HG03354 (cell line): ENCODE data around the gene MYEOV.

Source experiments
- ATAC-seq: cut with Tn5 transposase; IDR thresholded peaks from one replicate; pipeline ENCODE4 v1.9.1; 2021; ENCODE audit warnings: mild to moderate bottlenecking; ENCODE audit not compliant: unreplicated experiment, poor library complexity, severe bottlenecking

Gene MYEOV

DNA sequence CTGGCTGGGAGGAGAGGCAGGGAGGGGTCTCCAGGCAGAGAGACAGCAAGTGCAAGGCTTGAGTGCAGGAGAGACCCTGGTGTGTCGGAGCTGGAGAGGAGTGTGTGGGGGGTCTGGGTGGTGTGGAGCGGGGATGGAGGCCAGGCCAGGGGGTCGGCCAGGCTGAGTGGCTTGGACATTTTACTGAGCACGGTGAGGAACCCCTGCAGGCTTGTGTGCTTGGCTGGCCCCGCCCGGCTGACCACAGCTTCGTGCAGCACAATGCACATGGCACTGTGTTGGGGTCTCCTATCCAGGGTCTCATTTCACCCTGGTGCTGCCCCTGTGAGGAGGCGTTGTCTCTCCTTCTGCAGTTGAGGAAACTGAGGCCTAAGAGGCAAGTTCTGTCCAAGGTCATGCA lies 5.6 kb downstream of the MYEOV start:
- ATAC-seq, result no peak

DNA sequence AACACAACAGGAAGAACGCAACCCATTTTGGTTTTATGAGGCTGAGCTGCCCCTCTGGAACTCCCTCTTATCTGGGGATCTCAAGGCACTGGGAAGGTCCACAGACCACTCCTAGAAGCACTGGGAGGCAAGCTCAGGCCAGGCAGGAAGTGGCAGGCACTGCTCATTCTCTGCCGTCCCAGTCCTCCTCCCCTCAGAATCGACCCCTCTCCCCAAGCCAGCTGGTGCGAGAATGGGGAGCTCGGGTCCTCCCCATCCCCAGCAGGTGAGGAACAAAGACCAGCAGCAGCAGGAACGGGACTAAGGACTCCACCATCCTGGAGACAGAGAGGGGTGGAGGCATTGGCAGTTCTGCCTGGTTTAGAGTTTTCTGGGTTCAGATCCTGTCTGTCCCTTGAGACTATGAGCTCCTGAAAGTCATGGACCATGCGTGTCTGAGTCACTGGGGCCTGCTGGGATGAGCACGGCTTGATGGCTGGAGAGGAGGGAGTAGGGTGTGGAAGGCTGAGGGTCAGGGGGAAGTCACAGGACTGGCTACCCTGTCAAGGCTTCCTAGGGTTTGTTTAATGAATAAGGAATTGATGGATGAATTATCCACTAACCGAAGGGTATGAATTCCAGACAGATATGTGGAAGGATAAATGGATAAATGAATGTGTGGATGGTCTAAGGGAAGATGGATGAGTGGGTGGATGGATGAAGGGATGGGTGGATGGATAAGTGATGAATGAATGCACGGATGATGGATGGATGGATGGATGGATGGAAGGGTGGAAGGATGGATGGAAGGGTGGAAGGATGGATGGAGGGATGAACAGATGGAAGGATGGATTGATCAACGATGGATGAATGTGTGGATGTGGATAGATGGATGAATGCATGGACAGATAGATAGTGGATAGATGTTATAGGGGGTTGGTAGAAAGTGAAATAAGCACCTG lies 6.4 kb downstream of the MYEOV start:
- ATAC-seq, result no peak

DNA sequence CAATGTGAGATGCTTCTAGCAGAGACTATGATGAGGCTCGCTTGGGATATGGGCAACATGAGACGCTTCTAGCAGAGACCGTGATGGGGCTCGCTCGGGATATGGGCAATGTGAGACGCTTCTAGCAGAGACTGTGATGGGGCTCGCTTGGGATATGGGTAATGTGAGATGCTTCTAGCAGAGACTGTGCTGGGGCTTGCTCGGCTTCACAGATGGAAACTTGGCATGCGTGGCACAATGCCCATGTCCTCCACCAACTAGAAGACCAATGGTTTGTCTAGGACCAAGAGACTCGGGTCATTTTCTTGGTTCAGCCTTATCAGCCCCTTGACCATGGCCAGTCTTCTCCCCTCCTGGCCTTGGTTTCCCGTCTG lies 7.1 kb downstream of the MYEOV start:
- no peak for ATAC-seq

DNA sequence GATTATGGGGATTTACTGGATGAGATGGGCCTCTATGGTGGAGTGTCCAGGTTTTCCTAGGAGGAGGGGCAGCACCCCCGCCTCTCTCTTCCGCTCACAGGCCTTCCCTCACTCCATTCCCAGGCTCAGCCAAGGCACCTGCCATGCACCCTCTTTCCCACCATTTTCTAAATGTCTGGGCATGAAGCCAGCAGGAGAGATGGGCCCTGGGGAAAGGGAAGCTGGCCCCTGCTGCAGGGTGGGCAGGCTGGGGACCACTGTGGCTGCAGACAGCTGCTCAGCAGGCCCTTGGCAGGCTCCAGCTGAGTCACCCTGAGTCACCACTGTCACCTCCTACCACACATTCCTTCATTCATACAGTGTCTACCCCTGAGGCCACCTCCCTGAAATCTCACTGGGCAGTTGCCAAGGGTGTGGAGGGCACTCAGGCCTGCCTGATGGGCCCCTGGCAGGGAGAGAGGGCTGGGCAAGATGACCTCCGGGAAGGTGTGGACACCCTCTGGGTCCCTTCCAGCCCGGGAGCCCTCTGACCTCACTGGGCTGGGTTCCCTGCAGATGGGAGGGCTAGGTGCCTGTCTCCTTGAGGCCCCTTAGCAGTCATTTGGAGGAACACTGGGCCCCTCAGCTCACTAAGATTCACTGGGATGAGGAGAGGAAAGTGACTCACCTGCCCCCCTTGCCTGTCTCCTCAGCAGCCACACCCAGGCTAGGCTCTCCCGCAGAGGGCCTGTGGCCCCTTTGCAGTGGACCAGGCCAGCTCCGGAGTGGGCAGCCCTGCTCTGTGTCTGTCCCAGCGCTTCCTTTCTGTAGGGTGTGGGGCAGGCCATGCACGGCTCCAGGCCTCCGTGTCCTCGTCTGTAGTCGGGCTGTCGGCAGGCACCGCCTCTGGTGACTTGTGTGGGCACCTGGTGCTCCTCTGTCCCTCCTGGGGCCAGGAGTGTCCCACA lies 7.8 kb downstream of the MYEOV start:
- no peak for ATAC-seq

DNA sequence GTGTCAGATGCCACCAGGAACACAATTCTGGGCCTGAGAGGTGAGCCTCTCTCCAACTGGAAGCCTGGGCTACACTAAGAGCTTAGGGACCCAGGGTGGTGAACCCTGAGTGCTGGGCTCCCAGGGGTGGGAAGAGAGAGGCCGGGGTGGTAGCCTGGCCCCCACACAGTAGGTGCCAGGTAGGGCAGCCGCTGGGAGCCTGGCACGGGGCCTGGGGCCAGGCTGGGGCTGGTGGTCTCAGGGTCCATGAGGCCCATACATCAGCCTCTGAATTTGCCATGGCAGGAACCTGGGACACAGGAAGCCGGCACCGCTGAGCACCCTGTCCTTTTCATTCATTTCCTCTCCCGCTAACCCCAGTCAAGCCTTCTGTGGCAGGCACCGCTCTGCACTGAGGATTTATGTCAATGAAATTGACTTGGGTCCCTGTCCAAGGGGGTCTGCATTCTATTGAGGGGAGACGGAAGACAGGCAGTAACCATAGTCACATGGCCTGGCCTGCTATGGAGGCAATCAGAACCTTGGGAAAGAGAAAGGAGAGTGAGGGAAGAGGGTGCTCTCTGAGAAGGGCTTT lies 8.6 kb downstream of the MYEOV start:
- ATAC-seq, result no peak

DNA sequence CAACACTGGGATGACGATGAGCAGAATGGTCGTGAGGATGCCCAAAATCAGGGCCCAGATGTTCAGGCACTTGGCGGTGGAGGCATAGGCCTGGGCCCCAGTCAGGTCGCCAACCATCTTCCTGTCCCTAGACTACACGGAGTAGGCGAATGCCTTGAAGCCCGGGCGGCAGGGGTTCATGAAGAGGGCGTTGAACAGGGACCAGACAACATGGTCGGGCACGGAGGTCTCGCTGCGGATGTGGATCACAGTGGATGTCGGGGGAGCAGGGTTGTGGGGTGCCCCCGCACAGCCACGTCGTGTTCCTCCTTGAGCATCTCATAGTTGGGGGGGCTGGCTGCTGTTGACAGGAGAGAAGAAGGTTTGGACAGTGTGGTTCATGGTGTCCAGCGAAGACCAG lies 9.5 kb downstream of the MYEOV start:
- ATAC-seq, result no peak

DNA sequence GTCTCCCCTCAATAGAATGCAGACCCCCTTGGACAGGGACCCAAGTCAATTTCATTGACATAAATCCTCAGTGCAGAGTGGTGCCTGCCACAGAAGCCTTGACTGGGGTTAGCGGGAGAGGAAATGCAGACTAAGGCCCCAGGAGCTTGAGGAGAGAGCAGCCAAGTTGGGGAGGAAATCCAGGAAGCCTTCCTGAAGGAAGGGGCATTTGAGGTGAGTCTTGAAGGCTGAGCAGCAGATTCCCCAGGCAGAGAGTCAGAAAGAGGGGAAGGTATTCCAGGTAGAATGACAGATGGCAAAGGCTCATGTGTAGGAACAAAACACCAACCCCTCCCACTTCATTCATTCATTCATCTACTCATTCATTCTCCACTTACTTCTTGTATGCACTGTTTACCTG lies 10.3 kb downstream of the MYEOV start:
- no peak for ATAC-seq

DNA sequence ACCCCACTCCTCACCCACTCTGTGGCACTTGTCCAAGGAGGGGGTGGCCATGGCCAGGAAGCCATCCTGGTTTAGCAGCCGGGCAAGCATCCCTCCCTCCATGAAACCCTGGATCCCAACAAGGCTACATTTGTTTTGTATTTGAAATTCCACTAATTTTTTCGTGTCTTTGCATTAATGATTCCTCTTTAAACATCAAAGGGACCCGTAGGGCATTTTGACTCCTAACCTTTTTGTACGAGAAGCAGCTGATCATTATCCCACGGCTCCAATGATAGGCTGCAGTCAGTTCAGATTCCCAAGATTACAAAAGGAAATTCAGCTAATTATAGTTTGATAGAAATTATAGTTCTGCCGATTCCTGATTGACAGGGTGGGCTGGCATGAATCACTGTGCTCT lies 10.7 kb downstream of the MYEOV start:
- no peak for ATAC-seq

DNA sequence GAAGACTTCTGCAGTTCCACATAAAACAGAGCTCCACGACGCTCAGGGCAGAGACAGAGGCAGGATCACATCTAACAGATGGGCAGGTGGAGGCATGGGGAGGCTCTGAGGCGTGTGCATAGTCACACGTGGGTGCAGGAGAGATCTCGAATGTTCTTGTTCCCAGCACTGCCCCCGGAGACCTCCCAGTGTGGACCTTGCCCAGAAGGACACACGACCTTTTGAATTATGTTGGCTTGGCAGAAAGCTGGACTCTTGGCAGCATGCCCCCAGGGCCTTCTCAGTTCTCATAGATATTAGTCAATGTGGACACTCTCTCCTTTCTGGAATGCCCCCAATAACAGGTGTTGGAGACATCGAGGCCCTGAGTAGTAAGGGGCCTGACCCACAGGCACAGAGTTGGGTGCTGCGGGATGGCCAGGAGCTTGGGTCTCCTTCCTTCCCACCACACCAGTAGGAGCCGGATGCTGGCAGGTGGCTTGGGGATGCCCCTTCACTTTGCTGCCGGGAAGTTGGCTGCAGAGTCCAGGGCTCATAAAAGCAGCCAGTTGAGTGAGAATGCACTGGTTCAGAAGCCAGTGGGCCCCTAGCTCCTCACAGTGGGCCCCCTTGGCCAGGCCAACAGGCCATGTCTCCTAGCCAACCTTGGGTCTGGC lies 12.1 kb downstream of the MYEOV start:
- no peak for ATAC-seq

DNA sequence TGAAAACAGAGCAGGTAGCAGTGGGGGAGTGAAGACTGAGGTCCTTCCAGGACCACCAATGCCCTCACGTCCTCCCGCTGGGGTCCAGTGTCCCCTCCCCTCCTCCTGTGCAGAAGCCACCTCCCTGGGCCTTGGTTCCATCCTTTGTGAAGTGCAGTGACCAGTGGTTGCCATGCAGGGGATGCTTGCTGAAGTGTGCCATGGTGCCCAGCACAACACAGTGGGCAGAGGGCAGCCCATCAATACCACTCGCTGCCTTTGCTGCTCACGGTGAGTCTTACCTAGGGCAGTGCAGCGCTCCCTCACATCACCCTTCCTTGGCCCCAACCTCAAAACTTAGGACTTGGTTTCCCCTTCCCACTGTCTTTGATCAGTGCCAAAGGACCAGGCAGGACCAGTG lies 12.9 kb downstream of the MYEOV start:
- ATAC-seq, result no peak

DNA sequence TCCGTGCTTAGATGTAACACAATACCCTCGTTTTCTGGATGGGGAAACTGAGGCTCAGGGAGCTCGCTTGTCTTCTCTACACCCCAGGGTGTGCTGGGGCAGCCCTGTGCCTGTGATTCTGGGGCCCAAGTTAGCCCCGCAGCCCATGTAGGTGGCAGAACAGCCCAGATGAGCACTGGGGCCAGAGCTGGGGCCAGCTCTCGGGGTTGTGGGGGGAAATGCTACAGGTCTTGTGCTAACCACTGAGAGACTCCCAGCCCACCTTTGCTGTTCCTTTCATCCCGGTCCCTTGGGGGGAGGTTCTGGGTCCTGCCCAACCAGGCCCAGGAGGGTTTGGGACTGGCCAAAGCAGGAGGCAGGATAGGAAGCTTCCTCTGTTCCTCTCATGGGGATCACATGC lies 13.5 kb downstream of the MYEOV start:
- no peak for ATAC-seq

DNA sequence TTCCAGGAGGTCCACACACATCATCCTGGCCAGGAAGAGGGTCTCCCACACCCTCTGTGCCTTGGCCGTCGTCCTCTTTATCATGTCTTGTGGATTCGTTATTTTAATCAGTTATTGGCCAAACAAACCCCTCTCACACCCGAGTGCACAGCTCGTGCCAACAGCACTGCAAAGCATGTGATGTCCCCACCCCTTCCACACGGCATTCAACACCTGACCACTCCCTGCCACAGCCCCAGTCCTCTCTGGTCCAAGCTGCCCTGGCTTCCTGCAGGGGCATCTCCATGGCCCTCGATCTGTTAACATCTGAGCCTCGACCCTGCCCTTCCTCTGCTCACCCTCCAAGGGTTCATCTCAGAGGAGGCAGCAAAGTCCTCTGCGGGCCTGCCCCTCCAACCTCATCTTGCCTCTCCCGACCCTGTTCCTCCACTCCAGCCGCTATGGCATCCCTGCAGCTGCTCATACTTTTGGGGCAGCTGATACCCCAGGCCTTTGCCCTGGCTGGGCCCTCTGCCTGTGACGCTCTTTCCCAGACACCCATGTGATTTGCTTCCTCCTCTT lies 14.0 kb downstream of the MYEOV start:
- no peak for ATAC-seq

DNA sequence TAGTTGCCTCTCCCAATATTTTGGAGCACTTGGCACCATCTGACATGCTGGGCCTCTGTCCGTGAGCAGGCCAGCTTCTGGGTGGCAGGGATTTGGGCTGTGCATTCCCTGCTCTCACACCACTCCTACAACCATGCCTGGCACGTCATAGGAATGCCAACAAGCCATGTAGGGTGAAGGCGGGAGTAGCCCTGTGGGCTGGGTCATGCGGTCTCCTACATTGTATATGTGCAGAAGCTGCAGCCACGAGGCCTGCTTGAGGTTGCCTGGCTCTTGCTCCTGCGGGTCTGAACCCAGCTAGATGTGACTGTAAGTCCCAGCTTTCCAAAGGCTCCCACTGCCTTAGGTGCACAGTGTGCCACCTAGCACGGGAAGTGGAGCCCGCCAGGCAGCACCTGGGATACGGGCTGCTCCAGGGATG lies 14.5 kb downstream of the MYEOV start:
- ATAC-seq, result no peak

DNA sequence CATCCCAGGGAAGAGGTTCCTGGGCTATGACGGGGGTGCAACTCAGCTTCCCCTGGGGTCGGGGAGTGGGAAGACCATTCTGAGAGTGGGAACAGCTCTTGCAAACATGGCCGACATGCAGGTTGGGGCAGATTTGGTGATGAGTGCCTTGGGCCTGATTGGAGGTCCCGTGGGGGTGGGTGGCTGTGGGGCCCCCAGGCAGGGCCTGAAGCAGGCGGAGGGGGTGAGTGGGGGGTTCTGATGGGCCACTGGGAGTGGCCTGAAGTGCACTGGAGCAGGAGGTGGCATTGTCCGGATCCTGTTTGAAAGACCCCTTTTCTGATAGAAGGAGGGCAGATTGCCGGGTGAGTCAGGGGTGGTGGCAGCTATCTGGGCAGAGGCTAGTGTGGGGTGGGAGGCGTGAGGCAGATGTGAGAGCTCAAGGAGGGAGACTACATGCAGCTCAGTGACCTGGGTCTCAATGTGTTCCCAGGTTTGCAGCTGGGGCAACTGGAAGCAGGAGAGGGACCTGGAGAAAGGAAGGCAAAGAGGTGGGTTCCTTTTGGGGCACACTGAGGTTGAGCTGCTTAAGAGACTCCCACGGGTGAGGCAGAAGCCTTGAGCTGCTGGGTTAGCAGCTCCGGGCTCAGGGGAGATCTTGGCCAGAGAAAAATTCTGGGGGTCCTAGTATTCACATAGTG lies 15.1 kb downstream of the MYEOV start:
- no peak for ATAC-seq

DNA sequence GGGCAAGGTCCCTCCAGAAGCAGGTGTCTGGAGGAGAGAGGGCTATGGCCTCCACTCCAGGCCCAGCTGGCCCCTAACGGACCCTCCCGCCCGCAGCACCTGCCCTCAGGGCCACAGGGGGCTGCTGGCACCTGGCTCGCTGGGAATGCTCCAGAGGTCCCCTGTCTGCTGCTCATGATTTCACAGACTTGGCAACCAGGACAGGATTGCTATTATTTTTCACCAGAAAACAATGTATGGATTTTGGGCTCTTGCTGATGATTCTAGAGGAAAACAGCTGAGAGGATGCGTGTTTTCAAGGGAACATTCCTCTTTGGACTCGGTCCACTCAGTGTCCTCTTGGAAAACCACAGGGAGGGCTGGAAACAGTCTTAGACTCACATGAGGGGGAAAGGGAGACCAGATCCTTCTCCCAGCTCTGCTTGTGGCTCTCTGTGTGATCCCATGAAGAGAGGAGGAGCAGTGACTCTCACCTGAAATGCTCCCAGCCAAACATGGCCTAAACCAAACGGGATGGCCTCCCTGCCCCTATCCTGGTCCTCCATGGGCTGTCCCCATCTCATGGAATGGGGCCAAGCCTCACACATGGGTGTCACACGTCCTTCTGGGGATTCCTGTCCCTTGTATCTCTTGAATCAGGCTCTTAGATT lies 15.8 kb downstream of the MYEOV start:
- no peak for ATAC-seq

DNA sequence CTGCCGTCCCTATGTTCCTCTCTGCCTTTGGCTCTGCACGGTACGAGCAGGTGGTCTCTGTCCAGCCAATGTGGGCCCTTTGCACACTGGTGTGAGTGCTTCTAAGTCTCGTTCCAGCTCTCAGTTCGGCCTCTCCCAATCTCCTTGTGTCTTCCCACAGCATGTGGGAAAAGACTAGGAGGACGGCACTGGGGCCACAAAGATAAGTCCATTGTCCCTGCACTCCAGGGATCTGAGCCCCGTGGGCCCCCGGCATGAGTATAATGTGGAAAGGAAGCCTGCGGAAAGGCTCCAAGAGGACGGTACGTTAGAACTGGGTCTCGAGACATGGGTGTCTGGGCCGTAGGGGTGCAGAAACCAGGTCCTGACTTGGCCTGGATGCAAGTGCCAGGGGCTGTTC lies 16.4 kb downstream of the MYEOV start:
- no peak for ATAC-seq

DNA sequence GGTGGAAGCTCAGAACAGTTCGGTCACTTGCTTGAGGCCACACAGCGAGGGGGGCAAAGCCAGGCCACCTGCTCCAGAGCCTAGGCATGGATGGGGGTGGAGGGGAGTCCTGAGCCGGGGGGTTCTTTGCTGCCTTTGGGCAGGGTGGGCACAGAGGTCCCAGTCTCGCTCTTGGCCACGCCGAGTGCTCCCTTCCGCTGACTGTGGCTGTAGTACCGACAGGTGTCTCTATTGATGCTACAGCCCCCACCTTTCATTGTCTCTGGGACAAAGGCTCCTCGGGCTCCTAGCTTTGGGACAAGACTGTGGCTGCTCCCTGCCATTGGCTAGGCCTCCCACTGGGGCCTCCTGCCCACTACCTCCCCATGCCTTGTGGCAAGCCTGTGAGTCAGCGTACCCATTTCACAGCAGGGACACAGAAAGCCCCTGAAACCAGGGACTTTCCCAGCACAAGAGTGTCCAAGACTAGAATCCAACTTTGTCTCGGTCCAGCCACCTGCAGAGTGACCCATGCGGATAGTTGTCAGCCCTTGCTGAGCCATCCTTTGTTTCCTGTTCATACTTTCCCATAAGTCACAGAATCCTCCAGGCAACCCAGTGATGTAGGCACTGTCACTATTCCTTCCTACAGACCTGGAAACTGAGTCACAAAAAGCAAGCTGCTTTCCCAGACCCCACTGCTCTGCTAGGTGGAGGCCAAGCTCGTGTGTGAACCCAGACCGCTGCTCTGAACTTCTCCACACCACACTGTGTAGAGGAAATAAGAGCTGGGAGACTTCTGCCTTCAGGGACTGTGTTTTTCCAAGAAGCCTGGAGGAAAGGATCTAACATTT lies 17.2 kb downstream of the MYEOV start:
- no peak for ATAC-seq
